OCI-LY3 (cell line): ENCODE results near the gene PRMT7.

Experiments used
- H2AFZ ChIP-seq: fragments of 200-600, 300-600 bp; shearing (Covaris generic); 2 replicates; pipeline ENCODE4 v1.6.0; 2014; ENCODE audit warnings: antibody characterized with exemption, low read depth, low read length
- H3K27ac ChIP-seq: fragments of 200-600, 300-600 bp; sonication (generic); 2 replicates; pipeline ENCODE4 v1.5.1; 2014; ENCODE audit warnings: mild to moderate bottlenecking, low read length, moderate library complexity, mixed read lengths
- H3K27me3 ChIP-seq: fragments of 200-600, 300-600 bp; sonication (generic); 2 replicates; pipeline ENCODE4 v1.6.1; 2014; ENCODE audit warnings: low read depth, low read length, mixed read lengths
- H3K36me3 ChIP-seq: fragments of 200-600, 300-600 bp; sonication (generic); replicated peaks from 2 replicates; pipeline ENCODE3; 2014; ENCODE audit warnings: low read depth, low read length, mixed read lengths
- H3K4me1 ChIP-seq: fragments of 300-600, 200-600 bp; sonication (generic); 2 replicates; pipeline ENCODE4 v1.6.1; 2014; ENCODE audit warnings: low read length, mixed read lengths
- H3K4me2 ChIP-seq: fragments of 200-600, 300-600 bp; sonication (generic); 2 replicates; pipeline ENCODE4 v1.6.1; 2014; ENCODE audit warnings: low read length, mixed read lengths
- H3K4me3 ChIP-seq: fragments of 300-600, 200-600 bp; sonication (generic); 2 replicates; pipeline ENCODE4 v1.5.1; 2014; ENCODE audit warnings: antibody characterized with exemption, mild to moderate bottlenecking, low read length, moderate library complexity
- H3K79me2 ChIP-seq: fragments of 300-600, 200-600 bp; shearing (Covaris generic); 2 replicates; pipeline ENCODE4 v1.6.1; 2014; ENCODE audit warnings: mild to moderate bottlenecking, low read length, mixed read lengths
- H3K9ac ChIP-seq: fragments of 300-600, 200-600 bp; shearing (Covaris generic); 2 replicates; pipeline ENCODE4 v1.6.0; 2014; ENCODE audit warnings: mild to moderate bottlenecking, low read length, moderate library complexity
- H3K9me3 ChIP-seq: fragments of 200-600, 300-600 bp; shearing (Covaris generic); 2 replicates; pipeline ENCODE4 v1.6.1; 2014; ENCODE audit warnings: low read length, mixed read lengths; ENCODE audit not compliant: insufficient read depth
- H4K20me1 ChIP-seq: fragments of 200-600, 300-600 bp; sonication (generic); 2 replicates; pipeline ENCODE4 v1.6.1; 2016; ENCODE audit warnings: low read length, mixed read lengths; ENCODE audit not compliant: insufficient read depth
- EZH2phosphoT487 ChIP-seq: fragments of 200-600 bp; shearing (Covaris generic); IDR thresholded peaks from 2 replicates; pipeline ENCODE4 v1.6.1; 2018; ENCODE audit warnings: antibody characterized with exemption, mixed run types, low read depth
- TF ChIP-seq, protein P1 (sequence below): fragments of 200-600, 300-600 bp; sonication (generic); IDR thresholded peaks from 2 replicates; pipeline ENCODE4 v1.5.1; 2014; ENCODE audit warnings: antibody characterized with exemption, low read length, low read depth

The PRMT7 gene

GRCh38 chr16:68386628-68387027, 75.8 kb downstream of the PRMT7 start:
- Histone ChIP-seq H3K27me3 (no peaks in the 10 kb centered on the region), H4K20me1 (no peaks in the 10 kb centered on the region), H3K79me2 (no peaks in the 10 kb centered on the region), H3K9ac (no peak overlapping the region), H3K27ac (no peak overlapping the region), H3K4me3 (no peak overlapping the region), H3K4me2 (no peak overlapping the region), H3K4me1 (peaks cover 25% of the 10 kb centered on the region), H2AFZ (no peak overlapping the region), H3K9me3 (no peaks in the 10 kb centered on the region), H3K36me3 (no peaks in the 10 kb centered on the region)
- TF ChIP-seq, protein P1, sequence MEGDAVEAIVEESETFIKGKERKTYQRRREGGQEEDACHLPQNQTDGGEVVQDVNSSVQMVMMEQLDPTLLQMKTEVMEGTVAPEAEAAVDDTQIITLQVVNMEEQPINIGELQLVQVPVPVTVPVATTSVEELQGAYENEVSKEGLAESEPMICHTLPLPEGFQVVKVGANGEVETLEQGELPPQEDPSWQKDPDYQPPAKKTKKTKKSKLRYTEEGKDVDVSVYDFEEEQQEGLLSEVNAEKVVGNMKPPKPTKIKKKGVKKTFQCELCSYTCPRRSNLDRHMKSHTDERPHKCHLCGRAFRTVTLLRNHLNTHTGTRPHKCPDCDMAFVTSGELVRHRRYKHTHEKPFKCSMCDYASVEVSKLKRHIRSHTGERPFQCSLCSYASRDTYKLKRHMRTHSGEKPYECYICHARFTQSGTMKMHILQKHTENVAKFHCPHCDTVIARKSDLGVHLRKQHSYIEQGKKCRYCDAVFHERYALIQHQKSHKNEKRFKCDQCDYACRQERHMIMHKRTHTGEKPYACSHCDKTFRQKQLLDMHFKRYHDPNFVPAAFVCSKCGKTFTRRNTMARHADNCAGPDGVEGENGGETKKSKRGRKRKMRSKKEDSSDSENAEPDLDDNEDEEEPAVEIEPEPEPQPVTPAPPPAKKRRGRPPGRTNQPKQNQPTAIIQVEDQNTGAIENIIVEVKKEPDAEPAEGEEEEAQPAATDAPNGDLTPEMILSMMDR: no peak
- TF ChIP-seq EZH2phosphoT487: no peak

DNA sequence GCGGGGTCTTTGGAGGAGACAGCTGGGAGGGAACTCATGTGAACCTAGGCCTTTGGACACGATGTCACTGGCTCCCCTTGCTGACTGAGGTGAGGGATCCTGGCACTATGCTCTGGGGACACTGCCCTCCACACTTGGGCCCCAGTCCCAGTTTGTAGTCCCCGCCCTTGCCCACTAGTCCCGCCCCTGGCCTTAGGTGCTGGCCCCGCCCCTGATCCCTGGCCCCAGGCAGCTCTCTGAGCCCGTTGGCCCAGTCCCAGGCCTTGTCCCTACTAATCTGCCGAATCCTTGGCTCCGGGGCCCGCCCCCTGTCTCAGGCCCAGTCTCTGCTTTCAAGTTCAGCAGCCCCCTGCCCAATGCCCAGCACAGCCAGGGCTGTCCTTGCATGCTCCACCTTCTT, 76.5 kb downstream of the PRMT7 start:
- Histone ChIP-seq H3K9ac (no peak overlapping the region), H3K4me3 (no peak overlapping the region)

DNA sequence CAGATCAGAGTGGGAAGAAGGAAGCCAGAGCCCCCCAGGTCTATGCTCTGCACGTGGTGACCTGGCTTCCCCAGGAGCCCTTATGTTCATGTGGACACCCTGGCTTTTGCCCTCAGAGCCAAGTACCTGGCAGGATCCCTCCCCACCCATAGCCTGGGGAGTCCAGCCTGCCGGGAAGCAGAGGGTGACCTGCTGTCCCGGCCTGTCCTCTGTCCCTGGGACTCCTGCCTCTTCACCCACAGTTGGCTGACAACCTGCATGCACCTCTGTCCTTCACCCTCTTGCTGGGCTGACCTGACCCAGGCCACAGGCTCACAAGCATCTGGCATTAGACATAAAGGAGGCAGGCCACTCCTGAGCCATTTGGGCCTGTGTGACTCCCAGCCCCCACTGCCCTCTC, 77.3 kb downstream of the PRMT7 start:
- Histone ChIP-seq H3K27me3 (no peaks in the 10 kb centered on the region), H3K27ac (no peak overlapping the region), H3K79me2 (no peaks in the 10 kb centered on the region), H4K20me1 (no peaks in the 10 kb centered on the region), H3K4me1 (peaks cover 15% of the 10 kb centered on the region), H3K36me3 (no peaks in the 10 kb centered on the region), H3K4me2 (no peak overlapping the region), H2AFZ (no peak overlapping the region), H3K9me3 (no peaks in the 10 kb centered on the region), H3K9ac (no peak overlapping the region), H3K4me3 (no peak overlapping the region)
- no peak for TF ChIP-seq EZH2phosphoT487
- TF ChIP-seq, protein P1: no peak

More for the DNA sequence above, 76.5 kb downstream of the PRMT7 start:
- Histone ChIP-seq H2AFZ (no peak overlapping the region), H3K9me3 (no peaks in the 10 kb centered on the region), H3K27me3 (no peaks in the 10 kb centered on the region), H4K20me1 (no peaks in the 10 kb centered on the region), H3K79me2 (no peaks in the 10 kb centered on the region), H3K36me3 (no peaks in the 10 kb centered on the region), H3K4me1 (peaks cover 20% of the 10 kb centered on the region), H3K27ac (no peak overlapping the region), H3K4me2 (no peak overlapping the region)
- TF ChIP-seq, protein P1: no peak
- TF ChIP-seq EZH2phosphoT487: no peak

- H3K4me1 ChIP-seq: peaks cover 14% of the 10 kb centered on the region
- TF ChIP-seq, protein P1: no peak
- TF ChIP-seq EZH2phosphoT487: no peak
- no peak overlapping the region for H2AFZ ChIP-seq
- H3K27ac ChIP-seq: no peak overlapping the region
- H3K79me2 ChIP-seq: no peaks in the 10 kb centered on the region
- no peaks in the 10 kb centered on the region for H3K36me3 ChIP-seq
- H4K20me1 ChIP-seq: no peaks in the 10 kb centered on the region
- H3K9me3 ChIP-seq: no peaks in the 10 kb centered on the region
- H3K27me3 ChIP-seq: no peaks in the 10 kb centered on the region
- no peak overlapping the region for H3K9ac ChIP-seq
- no peak overlapping the region for H3K4me2 ChIP-seq
- no peak overlapping the region for H3K4me3 ChIP-seq
These were observed 78.2 kb downstream of the PRMT7 start for GRCh38 chr16:68389006-68389405.
